Stomach (tissue), 4 donors: ENCODE results near the gene MAP2K1.

Source experiments
- EP300 ChIP-seq: sonication (generic); formaldehyde crosslinking; IDR thresholded peaks from one replicate; pipeline ENCODE4 v1.6.1; 2017; ENCODE audit warnings: antibody characterized with exemption
- POLR2A ChIP-seq, 4 donors: fragments of 450-650 bp; IDR thresholded peaks; one replicate each; pipeline ENCODE4 v1.6.1; 2016; ENCODE audit warnings: antibody characterized with exemption in 4 of 4, control low read depth in 2 of 4, mild to moderate bottlenecking in 1 of 4, moderate library complexity in 1 of 4
- POLR2AphosphoS5 ChIP-seq, 3 donors: sonication (generic); formaldehyde crosslinking; IDR thresholded peaks; one replicate each; pipeline ENCODE4 v1.6.1; 2016; ENCODE audit warnings: antibody characterized with exemption in 3 of 3
- TF ChIP-seq, protein P1 (sequence below), 7 experiments: fragments of 450-650 bp in 4 of 7; fragments of 200-600 bp in 3 of 7; sonication (generic) in 3 of 7; IDR thresholded peaks; one replicate each; pipeline ENCODE4 v1.5.1; 2016 to 2019; ENCODE audit warnings: antibody characterized with exemption in 7 of 7, control low read depth in 2 of 7, mild to moderate bottlenecking in 1 of 7

DNA sequence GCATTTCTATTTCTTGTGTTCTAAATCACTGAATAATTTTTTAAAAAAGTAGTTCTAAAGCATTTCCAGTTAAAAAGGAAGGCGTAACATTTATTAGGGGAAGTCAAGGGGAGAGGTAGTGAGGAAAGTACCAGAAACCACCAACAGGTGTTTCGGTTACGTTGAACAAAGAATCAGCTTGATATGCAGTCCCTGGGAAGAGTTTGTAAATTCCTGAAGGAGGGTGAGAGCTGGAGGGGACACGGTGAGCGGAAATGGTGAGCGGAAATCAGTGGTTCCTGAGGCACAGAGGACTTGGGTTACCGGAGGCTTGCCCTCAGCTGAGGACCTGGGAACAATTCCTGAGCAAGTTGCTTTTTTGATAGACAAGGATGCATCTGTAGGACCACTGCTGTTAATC is 17.8 kb downstream of the MAP2K1 start:
- TF ChIP-seq, protein P1, sequence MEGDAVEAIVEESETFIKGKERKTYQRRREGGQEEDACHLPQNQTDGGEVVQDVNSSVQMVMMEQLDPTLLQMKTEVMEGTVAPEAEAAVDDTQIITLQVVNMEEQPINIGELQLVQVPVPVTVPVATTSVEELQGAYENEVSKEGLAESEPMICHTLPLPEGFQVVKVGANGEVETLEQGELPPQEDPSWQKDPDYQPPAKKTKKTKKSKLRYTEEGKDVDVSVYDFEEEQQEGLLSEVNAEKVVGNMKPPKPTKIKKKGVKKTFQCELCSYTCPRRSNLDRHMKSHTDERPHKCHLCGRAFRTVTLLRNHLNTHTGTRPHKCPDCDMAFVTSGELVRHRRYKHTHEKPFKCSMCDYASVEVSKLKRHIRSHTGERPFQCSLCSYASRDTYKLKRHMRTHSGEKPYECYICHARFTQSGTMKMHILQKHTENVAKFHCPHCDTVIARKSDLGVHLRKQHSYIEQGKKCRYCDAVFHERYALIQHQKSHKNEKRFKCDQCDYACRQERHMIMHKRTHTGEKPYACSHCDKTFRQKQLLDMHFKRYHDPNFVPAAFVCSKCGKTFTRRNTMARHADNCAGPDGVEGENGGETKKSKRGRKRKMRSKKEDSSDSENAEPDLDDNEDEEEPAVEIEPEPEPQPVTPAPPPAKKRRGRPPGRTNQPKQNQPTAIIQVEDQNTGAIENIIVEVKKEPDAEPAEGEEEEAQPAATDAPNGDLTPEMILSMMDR (IDR thresholded peaks at IDR 0.05), result no peak
- TF ChIP-seq POLR2AphosphoS5 (IDR thresholded peaks at IDR 0.05), result no peak
- TF ChIP-seq POLR2A (IDR thresholded peaks at IDR 0.05), result no peak
- no peak for TF ChIP-seq EP300
